HepG2 (cell line): ENCODE measurements around the gene KIAA0408. TPM values are rescaled to one million over a fixed set of nuclear protein-coding genes. Genes with fewer than 3 reads are reported as not detected.
A peak's percentile ranks its signal among the peaks of the same experiment; 100 is the strongest.
"Not testable (repeated sequence)": the region's sequence is repeated elsewhere in the genome, so short reads cannot be mapped to it uniquely, and the experiment has no call there.

ENCODE experiments used
- ARID5B ChIP-seq: IDR thresholded peaks from 2 replicates; pipeline ENCODE4 v1.4.0; 2020; ENCODE audit warnings: mild to moderate bottlenecking, missing genetic modification reagents
- FOSL2 ChIP-seq: sonication (generic); formaldehyde crosslinking; IDR thresholded peaks from 2 replicates; pipeline ENCODE4 v1.4.0; 2020; ENCODE audit warnings: missing genetic modification reagents
- FOXA3 ChIP-seq: IDR thresholded peaks from 2 replicates; pipeline ENCODE4 v1.6.1; 2016; ENCODE audit warnings: missing genetic modification reagents, missing compliant biosample characterization
- FOXC1 ChIP-seq: sonication (generic); formaldehyde crosslinking; IDR thresholded peaks from 2 replicates; pipeline ENCODE4 v1.8.0; 2022; ENCODE audit warnings: mild to moderate bottlenecking, missing genetic modification reagents, borderline replicate concordance
- FOXP1 ChIP-seq, 2 experiments: fragments of 450-650 bp in 1 of 2; IDR thresholded peaks; 2 replicates each; pipeline ENCODE4 v1.6.1; 2017 to 2018; ENCODE audit warnings: antibody characterized with exemption in 1 of 2
- FOXP4 ChIP-seq: sonication (generic); formaldehyde crosslinking; IDR thresholded peaks from 2 replicates; pipeline ENCODE4 v1.4.0; 2020; ENCODE audit warnings: missing genetic modification reagents
- GATAD2A ChIP-seq: IDR thresholded peaks from 2 replicates; pipeline ENCODE4 v1.6.1; 2016
- MIER3 ChIP-seq: IDR thresholded peaks from 2 replicates; pipeline ENCODE4 v1.6.1; 2016; ENCODE audit warnings: missing compliant biosample characterization, borderline replicate concordance
- NRL ChIP-seq: sonication (generic); formaldehyde crosslinking; IDR thresholded peaks from 2 replicates; pipeline ENCODE4 v1.5.0; 2020; ENCODE audit warnings: missing genetic modification reagents, mild to moderate bottlenecking, moderate library complexity, borderline replicate concordance
- PATZ1 ChIP-seq: sonication (generic); formaldehyde crosslinking; IDR thresholded peaks from 2 replicates; pipeline ENCODE4 v1.4.0; 2020; ENCODE audit warnings: missing genetic modification reagents
- SOX13 ChIP-seq, 3 experiments: fragments of 450-650 bp in 1 of 3; sonication (generic) in 1 of 3; formaldehyde crosslinking in 1 of 3; IDR thresholded peaks in 2 of 3; conservative IDR thresholded peaks in 1 of 3; 2 replicates each; pipeline versions ENCODE4 v1.5.0 to v1.6.1; 2016 to 2020; ENCODE audit warnings: antibody characterized with exemption in 1 of 3, mild to moderate bottlenecking in 1 of 3, missing compliant biosample characterization in 1 of 3, missing genetic modification reagents in 1 of 3, moderate library complexity in 1 of 3
- SOX6 ChIP-seq, 2 experiments: fragments of 450-650 bp in 1 of 2; sonication (generic) in 1 of 2; formaldehyde crosslinking in 1 of 2; IDR thresholded peaks; 2 replicates each; pipeline versions ENCODE4 v1.4.0 to v1.6.1; 2017 to 2020; ENCODE audit warnings: antibody characterized with exemption in 1 of 2, mild to moderate bottlenecking in 1 of 2, missing genetic modification reagents in 1 of 2
- TEAD3 ChIP-seq: optimal IDR thresholded peaks from 2 replicates; pipeline ENCODE3; 2016; ENCODE audit warnings: borderline replicate concordance
- ZFY ChIP-seq: sonication (generic); formaldehyde crosslinking; IDR thresholded peaks from 2 replicates; pipeline ENCODE4 v1.4.0; 2020; ENCODE audit warnings: missing genetic modification reagents
- ZGPAT ChIP-seq: IDR thresholded peaks from 2 replicates; pipeline ENCODE4 v1.6.1; 2016; ENCODE audit warnings: mild to moderate bottlenecking
- ZNF292 ChIP-seq: sonication (generic); formaldehyde crosslinking; IDR thresholded peaks from 2 replicates; pipeline ENCODE4 v1.8.1; 2022; ENCODE audit warnings: mild to moderate bottlenecking, low read depth, missing genetic modification reagents, borderline replicate concordance
- ZNF772 ChIP-seq: sonication (generic); formaldehyde crosslinking; IDR thresholded peaks from 2 replicates; pipeline ENCODE4 v1.5.0; 2020; ENCODE audit warnings: mild to moderate bottlenecking, missing genetic modification reagents
- ZNF788 ChIP-seq: sonication (generic); formaldehyde crosslinking; IDR thresholded peaks from 2 replicates; pipeline ENCODE4 v1.5.0; 2020; ENCODE audit warnings: mild to moderate bottlenecking, missing genetic modification reagents, borderline replicate concordance
- ZSCAN31 ChIP-seq: sonication (generic); formaldehyde crosslinking; IDR thresholded peaks from 2 replicates; pipeline ENCODE4 v1.5.0; 2020; ENCODE audit warnings: low read depth, mild to moderate bottlenecking, missing genetic modification reagents
- polyA plus RNA-seq, 8 experiments: library from polyadenylated mRNA; depleted of rRNA in 3 of 8; stranded (reverse) in 7 of 8; unstranded in 1 of 8; fragments of >200 nt; fragmentation: Illumina TruSeq in 4 of 8; extraction: Trizol in 4 of 8; gene quantifications; 2 replicates each; pipeline versions ENCODE4 v1.2.1 to v1.2.3, GENCODE V29; 2011 to 2016; ENCODE audit warnings: low read depth in 4 of 8, missing spikeins in 1 of 8, mixed read lengths in 1 of 8; ENCODE audit not compliant: insufficient read depth in 1 of 8
- total RNA-seq, 5 experiments: library from RNA; depleted of rRNA; stranded (reverse); fragments of >200 nt; fragmentation: Illumina TruSeq; extraction: Trizol; gene quantifications; 2 replicates each; pipeline ENCODE4 v1.2.3, GENCODE V29; 2016; ENCODE audit warnings: low read depth in 1 of 5

KIAA0408 gene
- total and polyA plus RNA-seq, 2 of the 13 experiments (the other 11 are each of a cell fraction or from before 2014, with no cell fraction given), result not detected

GRCh38 chr6:127413123-127413522 lies 46.1 kb downstream of the KIAA0408 start (continued):
- TF ChIP-seq ARID5B (CRISPR knock-in tag) (peak; percentile 75), GATAD2A (peak; percentile 61; the same call in 1 of the 2 replicates), FOXP1 (CRISPR knock-in tag; IDR thresholded peaks at IDR 0.05) (peak; percentile 61; the same call in 1 of the 2 replicates), ZSCAN31 (CRISPR knock-in tag) (0 out of 2 replicates have a peak, but pooled peaks have one; percentile 35), SOX13 (CRISPR knock-in tag; conservative IDR thresholded peaks at IDR 0.05 in 1 of 2, IDR thresholded peaks at IDR 0.05 in 1 of 2) (peak in 1 of 2 experiments; percentile 47; a peak in 1 of 4 replicates), MIER3 (CRISPR knock-in tag) (0 out of 2 replicates have a peak, but pooled peaks have one; percentile 24), ZFY (CRISPR knock-in tag) (peak; percentile 38; the same call in 1 of the 2 replicates), FOXA3 (CRISPR knock-in tag) (peak; percentile 77), PATZ1 (CRISPR knock-in tag) (0 out of 2 replicates have a peak, but pooled peaks have one; percentile 27), ZNF292 (peak; percentile 86; the same call in 1 of the 2 replicates), ZNF772 (CRISPR knock-in tag) (0 out of 2 replicates have a peak, but pooled peaks have one; percentile 22), ZNF788 (CRISPR knock-in tag) (peak; percentile 45; the same call in 1 of the 2 replicates), ZGPAT (peak; percentile 37), FOXP4 (CRISPR knock-in tag) (peak; percentile 51; the same call in 1 of the 2 replicates), FOSL2 (CRISPR knock-in tag) (peak; percentile 42; the same call in 1 of the 2 replicates), FOXC1 (CRISPR knock-in tag) (peak; percentile 38; the same call in 1 of the 2 replicates), TEAD3 (CRISPR knock-in tag) (peak; percentile 35), NRL (CRISPR knock-in tag) (peak; percentile 80), SOX6 (CRISPR knock-in tag; IDR thresholded peaks at IDR 0.05) (peak; percentile 58; the same call in 1 of the 2 replicates)
- not testable (repeated sequence) for TF ChIP-seq FOXP1, SOX13, SOX6 (IDR thresholded peaks at IDR 0.05)
